Panc1 (cell line): ENCODE measurements around the gene CCDC50. TPM values are rescaled to one million over a fixed set of nuclear protein-coding genes. Genes with fewer than 3 reads are reported as not detected.

Source experiments
- ATAC-seq: fragments of 200-7000 bp; cut with Tn5 transposase; 2 replicates; pipeline ENCODE4 v1.9.1; 2020; ENCODE audit warnings: mild to moderate bottlenecking, moderate library complexity
- BruUV-seq: library from RNA; stranded (reverse); fragments of 400-500 nt; replicated peaks from 2 replicates; lab custom pipeline; 2021; lab: Mats Ljungman, UMichigan
- CTCF ChIA-PET: fragments of 300-600 bp; sonication (Branson Sonifier 250); formaldehyde crosslinking; loops from one replicate; lab custom pipeline; 2022; ENCODE audit warnings: antibody characterized with exemption; lab: Charles Lee
- POLR2A ChIA-PET: fragments of 300-600 bp; sonication (Branson Sonifier 250); formaldehyde crosslinking; loops from one replicate; lab custom pipeline; 2022; ENCODE audit warnings: antibody characterized with exemption; lab: Charles Lee
- DNase-seq: peaks from one replicate; pipeline ENCODE4 v3.0.0-alpha.2; 2010; ENCODE audit warnings: low read depth, low spot score
- H3K27ac ChIP-seq: 2 replicates; pipeline ENCODE4 v1.5.1; 2011; ENCODE audit warnings: mild to moderate bottlenecking, low read length, inconsistent platforms
- H3K27me3 ChIP-seq: fragments of 200-500 bp; sonication (Bioruptor generic); 2 replicates; pipeline ENCODE4 v1.6.0; 2014; ENCODE audit warnings: low read length, inconsistent platforms; ENCODE audit not compliant: control insufficient read depth, insufficient read depth
- H3K36me3 ChIP-seq: fragments of 200-500 bp; sonication (Bioruptor generic); 2 replicates; pipeline ENCODE4 v1.5.1; 2014; ENCODE audit warnings: inconsistent platforms, mild to moderate bottlenecking, low read length, moderate library complexity; ENCODE audit not compliant: control insufficient read depth, insufficient read depth
- H3K4me1 ChIP-seq: 2 replicates; pipeline ENCODE4 v1.5.1; 2011; ENCODE audit warnings: inconsistent platforms, mild to moderate bottlenecking, low read length, moderate library complexity; ENCODE audit not compliant: control insufficient read depth, insufficient read depth
- H3K4me3 ChIP-seq, 2 experiments: 2 replicates each; pipeline ENCODE4 v1.5.1; 2011 to 2012; ENCODE audit warnings: low read depth in 2 of 2, low read length in 2 of 2, mild to moderate bottlenecking in 2 of 2, inconsistent platforms in 1 of 2, moderate library complexity in 1 of 2
- H3K9me3 ChIP-seq: fragments of 200-500 bp; sonication (Bioruptor generic); 2 replicates; pipeline ENCODE4 v1.5.1; 2014; ENCODE audit warnings: low read depth, mild to moderate bottlenecking, inconsistent platforms, low read length, moderate library complexity; ENCODE audit not compliant: control insufficient read depth, insufficient read depth
- POLR2AphosphoS5 ChIP-seq: IDR thresholded peaks from 2 replicates; pipeline ENCODE4 v1.6.1; 2012; ENCODE audit warnings: mild to moderate bottlenecking, low read depth, low read length, moderate library complexity
- SIN3A ChIP-seq: IDR thresholded peaks from 2 replicates; pipeline ENCODE4 v1.6.1; 2012; ENCODE audit warnings: low read depth, mild to moderate bottlenecking, low read length, moderate library complexity, borderline replicate concordance; ENCODE audit not compliant: insufficient read depth
- TCF7L2 ChIP-seq: IDR thresholded peaks from 2 replicates; pipeline ENCODE4 v1.6.1; 2011; ENCODE audit warnings: mild to moderate bottlenecking, low read depth, low read length, inconsistent platforms
- in situ Hi-C: cut with HindIII; loops from 2 replicates; pipeline ENCODE4 v1.10.0; 2016; ENCODE audit warnings: low sequenced_read_pairs, low pct_unique_long_range_greater_than_20kb
- intact Hi-C: fragments of 100-400 bp; cut with micrococcal nuclease; formaldehyde crosslinking; loops from one replicate; pipeline ENCODE4 v1.10.0; 2022; ENCODE audit not compliant: unreplicated experiment
- total RNA-seq: library from RNA; stranded (reverse); gene quantifications from one replicate; pipeline ENCODE4 v1.2.1, GENCODE V29; 2021; ENCODE audit not compliant: unreplicated experiment
- TF ChIP-seq, protein P1 (sequence below): fragments of 450-650 bp; IDR thresholded peaks from 2 replicates; pipeline ENCODE4 v1.5.1; 2017; ENCODE audit warnings: mild to moderate bottlenecking
- TF ChIP-seq, protein P2 (sequence below), 2 experiments: IDR thresholded peaks; 2 replicates each; pipeline ENCODE4 v1.6.1; 2011 to 2012; ENCODE audit warnings: low read depth in 2 of 2, control low read depth in 1 of 2, low read length in 1 of 2, mild to moderate bottlenecking in 1 of 2, moderate library complexity in 1 of 2; ENCODE audit not compliant: insufficient read depth in 1 of 2

The CCDC50 gene
- total RNA-seq, 1 experiment from 2014 or later: 89.3 TPM

DNA sequence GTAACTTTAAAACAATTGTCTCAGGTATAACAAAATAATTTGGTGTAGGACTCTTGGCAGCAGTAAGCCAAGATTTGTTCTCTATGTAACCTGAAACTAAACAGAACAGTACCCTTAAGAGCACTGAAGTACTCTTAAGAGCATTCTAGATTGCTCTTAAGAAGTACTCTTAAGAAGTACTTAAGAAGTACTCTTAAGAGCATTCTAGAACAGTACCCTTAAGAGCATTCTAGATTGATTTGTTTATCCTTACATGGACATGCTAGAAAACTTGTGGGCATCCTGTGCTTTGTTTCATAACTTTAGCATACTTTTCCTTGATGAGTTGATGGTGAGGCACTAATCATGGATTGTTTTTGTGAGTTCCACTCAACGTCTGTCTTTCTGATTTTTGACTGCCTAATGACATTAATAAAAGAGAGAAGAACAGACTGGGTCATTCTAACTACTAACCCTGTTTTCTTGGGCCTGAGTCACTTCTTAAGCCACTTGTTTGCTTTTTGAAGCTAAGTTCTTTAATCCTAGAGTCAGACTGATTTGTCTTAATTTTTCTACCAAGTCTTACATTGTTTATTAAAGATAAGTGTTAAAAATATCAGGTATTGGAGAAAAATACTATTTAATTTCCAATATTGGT lies 58.4 kb downstream of the CCDC50 start:
- ChIA-PET POLR2A (no interaction called here), CTCF (no interaction called here)
- no peaks in the 10 kb centered on the region for H3K27me3 ChIP-seq
- H3K27ac ChIP-seq: no peak overlapping the region
- in situ Hi-C loops (no loop called here), intact Hi-C loops (loop anchor here (5.0 kb wide), 1 partner anchor 145 kb away; no protein-coding TSS in a partner anchor)
- H3K9me3 ChIP-seq: no peaks in the 10 kb centered on the region
- no peak overlapping the region for H3K4me3 ChIP-seq
- TF ChIP-seq SIN3A: no peak
- no peak for TF ChIP-seq POLR2AphosphoS5
- TF ChIP-seq, protein P1, sequence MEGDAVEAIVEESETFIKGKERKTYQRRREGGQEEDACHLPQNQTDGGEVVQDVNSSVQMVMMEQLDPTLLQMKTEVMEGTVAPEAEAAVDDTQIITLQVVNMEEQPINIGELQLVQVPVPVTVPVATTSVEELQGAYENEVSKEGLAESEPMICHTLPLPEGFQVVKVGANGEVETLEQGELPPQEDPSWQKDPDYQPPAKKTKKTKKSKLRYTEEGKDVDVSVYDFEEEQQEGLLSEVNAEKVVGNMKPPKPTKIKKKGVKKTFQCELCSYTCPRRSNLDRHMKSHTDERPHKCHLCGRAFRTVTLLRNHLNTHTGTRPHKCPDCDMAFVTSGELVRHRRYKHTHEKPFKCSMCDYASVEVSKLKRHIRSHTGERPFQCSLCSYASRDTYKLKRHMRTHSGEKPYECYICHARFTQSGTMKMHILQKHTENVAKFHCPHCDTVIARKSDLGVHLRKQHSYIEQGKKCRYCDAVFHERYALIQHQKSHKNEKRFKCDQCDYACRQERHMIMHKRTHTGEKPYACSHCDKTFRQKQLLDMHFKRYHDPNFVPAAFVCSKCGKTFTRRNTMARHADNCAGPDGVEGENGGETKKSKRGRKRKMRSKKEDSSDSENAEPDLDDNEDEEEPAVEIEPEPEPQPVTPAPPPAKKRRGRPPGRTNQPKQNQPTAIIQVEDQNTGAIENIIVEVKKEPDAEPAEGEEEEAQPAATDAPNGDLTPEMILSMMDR: no peak
- no peak for TF ChIP-seq TCF7L2
- TF ChIP-seq, protein P2, sequence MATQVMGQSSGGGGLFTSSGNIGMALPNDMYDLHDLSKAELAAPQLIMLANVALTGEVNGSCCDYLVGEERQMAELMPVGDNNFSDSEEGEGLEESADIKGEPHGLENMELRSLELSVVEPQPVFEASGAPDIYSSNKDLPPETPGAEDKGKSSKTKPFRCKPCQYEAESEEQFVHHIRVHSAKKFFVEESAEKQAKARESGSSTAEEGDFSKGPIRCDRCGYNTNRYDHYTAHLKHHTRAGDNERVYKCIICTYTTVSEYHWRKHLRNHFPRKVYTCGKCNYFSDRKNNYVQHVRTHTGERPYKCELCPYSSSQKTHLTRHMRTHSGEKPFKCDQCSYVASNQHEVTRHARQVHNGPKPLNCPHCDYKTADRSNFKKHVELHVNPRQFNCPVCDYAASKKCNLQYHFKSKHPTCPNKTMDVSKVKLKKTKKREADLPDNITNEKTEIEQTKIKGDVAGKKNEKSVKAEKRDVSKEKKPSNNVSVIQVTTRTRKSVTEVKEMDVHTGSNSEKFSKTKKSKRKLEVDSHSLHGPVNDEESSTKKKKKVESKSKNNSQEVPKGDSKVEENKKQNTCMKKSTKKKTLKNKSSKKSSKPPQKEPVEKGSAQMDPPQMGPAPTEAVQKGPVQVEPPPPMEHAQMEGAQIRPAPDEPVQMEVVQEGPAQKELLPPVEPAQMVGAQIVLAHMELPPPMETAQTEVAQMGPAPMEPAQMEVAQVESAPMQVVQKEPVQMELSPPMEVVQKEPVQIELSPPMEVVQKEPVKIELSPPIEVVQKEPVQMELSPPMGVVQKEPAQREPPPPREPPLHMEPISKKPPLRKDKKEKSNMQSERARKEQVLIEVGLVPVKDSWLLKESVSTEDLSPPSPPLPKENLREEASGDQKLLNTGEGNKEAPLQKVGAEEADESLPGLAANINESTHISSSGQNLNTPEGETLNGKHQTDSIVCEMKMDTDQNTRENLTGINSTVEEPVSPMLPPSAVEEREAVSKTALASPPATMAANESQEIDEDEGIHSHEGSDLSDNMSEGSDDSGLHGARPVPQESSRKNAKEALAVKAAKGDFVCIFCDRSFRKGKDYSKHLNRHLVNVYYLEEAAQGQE (IDR thresholded peaks at IDR 0.05; ENCODE audit: insufficient read depth in 1 of 2, low read depth in 2 of 2, low read length in 1 of 2): no peak
- peaks cover 2% of the 10 kb centered on the region; the same call in 1 of the 2 replicates for H3K36me3 ChIP-seq
- DNase-seq: no peak
- no peaks in the 10 kb centered on the region for H3K4me1 ChIP-seq
- BruUV-seq: no TSS peak
- ATAC-seq: no peak

DNA sequence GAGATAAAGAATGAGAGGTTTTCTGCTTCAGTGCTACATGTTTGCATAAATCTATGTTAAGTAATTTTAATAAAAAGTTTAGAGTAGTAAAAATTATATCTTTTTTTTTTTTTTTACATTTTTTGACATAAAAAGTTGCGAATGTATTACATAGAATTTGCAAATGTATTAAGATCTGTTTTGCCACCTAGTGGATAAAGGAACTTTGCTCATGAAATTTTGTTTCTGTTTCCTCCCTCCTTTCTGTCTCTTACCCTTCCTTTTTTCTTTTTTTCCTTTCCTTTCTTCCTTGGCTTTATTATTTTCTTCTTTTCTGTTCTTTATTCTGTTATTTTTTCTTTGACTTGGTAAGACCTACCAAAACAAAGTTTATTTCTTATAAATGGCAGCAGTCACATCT lies 59.6 kb downstream of the CCDC50 start:
- CTCF ChIA-PET: no interaction called here
- BruUV-seq: no TSS peak
- Histone ChIP-seq H3K4me1 (no peaks in the 10 kb centered on the region), H3K27ac (no peak overlapping the region), H3K36me3 (0 out of 2 replicates have a peak, but pooled peaks cover 3% of the 10 kb centered on the region), H3K9me3 (no peaks in the 10 kb centered on the region), H3K27me3 (no peaks in the 10 kb centered on the region), H3K4me3 (no peak overlapping the region)
- in situ Hi-C loops: no loop called here
- intact Hi-C loops: loop anchor here (5.0 kb wide), 1 partner anchor 147 kb away; no protein-coding TSS in a partner anchor
- TF ChIP-seq, protein P1: peak; percentile 25; the same call in 1 of the 2 replicates
- no peak for TF ChIP-seq TCF7L2
- DNase-seq: no peak
- no peak for ATAC-seq
- POLR2A ChIA-PET: no interaction called here
